Neuron (in vitro differentiated cells): ENCODE data around the gene ATXN7L1.

Source experiments
- H2AFZ ChIP-seq: one replicate; pipeline ENCODE4 v1.6.1; 2013; ENCODE audit warnings: low read depth, mild to moderate bottlenecking, inconsistent platforms, low read length, moderate library complexity
- H3K27me3 ChIP-seq: one replicate; pipeline ENCODE4 v1.6.1; 2013; ENCODE audit warnings: low read length; ENCODE audit not compliant: insufficient read depth
- H3K36me3 ChIP-seq: one replicate; pipeline ENCODE4 v1.6.1; 2013; ENCODE audit warnings: low read length; ENCODE audit not compliant: insufficient read depth
- H3K4me1 ChIP-seq: one replicate; pipeline ENCODE4 v1.6.1; 2013; ENCODE audit warnings: low read length; ENCODE audit not compliant: insufficient read depth
- H3K4me3 ChIP-seq: 2 replicates; pipeline ENCODE4 v1.5.1; 2013; ENCODE audit warnings: mild to moderate bottlenecking, low read length, moderate library complexity
- H3K9me3 ChIP-seq: one replicate; pipeline ENCODE4 v1.6.1; 2013; ENCODE audit warnings: low read length

The ATXN7L1 gene

DNA sequence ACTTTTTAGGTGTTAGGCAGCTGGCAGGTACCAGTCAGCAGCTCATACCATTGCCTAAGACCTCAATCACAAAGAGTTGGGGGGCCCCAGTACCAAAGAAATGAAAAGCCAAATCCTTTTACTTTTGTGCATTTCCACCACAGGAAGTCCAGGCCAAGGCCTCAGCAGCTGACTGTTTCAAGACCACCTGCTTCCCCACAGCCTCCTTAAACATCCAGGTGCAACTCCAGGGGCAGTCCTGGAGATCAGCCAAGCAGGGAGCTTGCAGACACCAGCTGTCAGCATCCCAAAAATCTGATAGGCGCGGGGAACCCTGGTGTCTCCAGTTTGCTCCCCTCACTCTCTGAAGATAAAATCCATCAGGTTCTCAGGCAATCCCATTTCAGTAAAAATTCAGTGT is 203.6 kb downstream of the ATXN7L1 start:
- Histone ChIP-seq H3K27me3 (no peaks in the 10 kb centered on the region), H3K9me3 (no peaks in the 10 kb centered on the region), H3K4me1 (no peaks in the 10 kb centered on the region), H3K36me3 (no peaks in the 10 kb centered on the region), H3K4me3 (no peak overlapping the region), H2AFZ (no peak overlapping the region)

GRCh38 chr7:105666324-105666723 is 210.1 kb downstream of the ATXN7L1 start:
- Histone ChIP-seq H3K4me1 (no peaks in the 10 kb centered on the region), H3K9me3 (no peaks in the 10 kb centered on the region), H3K27me3 (no peaks in the 10 kb centered on the region), H3K36me3 (peaks cover 13% of the 10 kb centered on the region), H3K4me3 (no peak overlapping the region), H2AFZ (no peak overlapping the region)

DNA sequence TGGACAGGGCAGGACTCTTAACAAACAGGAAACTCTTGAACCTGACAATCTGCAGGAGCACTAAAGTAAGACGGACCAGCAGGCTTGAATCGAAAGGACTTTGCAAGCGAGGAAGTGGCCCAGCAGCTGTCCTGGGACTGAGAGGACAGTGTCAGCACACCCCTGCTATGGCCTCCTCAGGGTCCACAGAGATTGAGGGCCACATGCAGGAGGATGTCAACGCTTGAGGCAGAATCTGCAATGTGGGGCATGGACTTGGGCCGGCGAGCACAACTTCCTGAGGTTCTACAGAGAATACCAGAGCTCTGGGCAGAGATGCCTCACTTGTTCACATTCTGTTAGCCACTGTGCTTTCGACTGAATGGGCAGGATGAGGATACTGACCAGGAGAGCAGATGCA is 210.7 kb downstream of the ATXN7L1 start:
- Histone ChIP-seq H3K9me3 (no peaks in the 10 kb centered on the region), H3K4me1 (no peaks in the 10 kb centered on the region), H2AFZ (no peak overlapping the region), H3K27me3 (no peaks in the 10 kb centered on the region), H3K4me3 (no peak overlapping the region), H3K36me3 (peaks cover 16% of the 10 kb centered on the region)

GRCh38 chr7:105664816-105665525 is 211.4 kb downstream of the ATXN7L1 start:
- no peak overlapping the region for H2AFZ ChIP-seq
- H3K36me3 ChIP-seq: peaks cover 16% of the 10 kb centered on the region
- H3K27me3 ChIP-seq: no peaks in the 10 kb centered on the region
- H3K9me3 ChIP-seq: no peaks in the 10 kb centered on the region
- no peak overlapping the region for H3K4me3 ChIP-seq
- no peaks in the 10 kb centered on the region for H3K4me1 ChIP-seq

GRCh38 chr7:105662998-105663397 is 213.4 kb downstream of the ATXN7L1 start:
- Histone ChIP-seq H3K4me3 (no peak overlapping the region), H3K4me1 (no peaks in the 10 kb centered on the region), H2AFZ (no peak overlapping the region), H3K36me3 (peaks cover 16% of the 10 kb centered on the region), H3K9me3 (no peaks in the 10 kb centered on the region), H3K27me3 (no peaks in the 10 kb centered on the region)

DNA sequence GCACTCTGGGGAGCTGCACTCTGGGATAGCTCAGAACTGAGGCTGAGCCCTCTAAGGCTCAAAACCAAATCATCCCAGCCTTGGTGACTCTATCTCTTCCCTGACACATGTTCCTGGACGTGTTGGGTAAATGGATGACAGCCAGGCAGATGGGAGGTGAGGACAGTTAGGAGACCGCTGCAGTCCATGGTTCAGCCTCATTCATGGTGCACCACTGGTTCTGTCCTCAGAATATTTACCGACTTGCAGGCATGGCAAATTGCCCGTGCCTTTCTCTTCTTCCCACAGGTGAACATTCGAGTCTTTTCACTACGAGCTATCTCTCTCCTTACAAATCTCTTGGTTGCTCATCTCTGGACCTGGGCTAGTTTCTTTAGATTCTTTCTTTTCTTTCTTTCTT is 214.8 kb downstream of the ATXN7L1 start:
- Histone ChIP-seq H3K36me3 (peaks cover 16% of the 10 kb centered on the region), H3K4me3 (no peak overlapping the region), H3K9me3 (no peaks in the 10 kb centered on the region), H3K27me3 (no peaks in the 10 kb centered on the region), H2AFZ (no peak overlapping the region), H3K4me1 (no peaks in the 10 kb centered on the region)

GRCh38 chr7:105656922-105657521 is 219.4 kb downstream of the ATXN7L1 start:
- Histone ChIP-seq H2AFZ (no peak overlapping the region), H3K27me3 (no peaks in the 10 kb centered on the region), H3K4me3 (no peak overlapping the region), H3K36me3 (peaks cover 3% of the 10 kb centered on the region), H3K9me3 (no peaks in the 10 kb centered on the region), H3K4me1 (peaks cover 22% of the 10 kb centered on the region)

GRCh38 chr7:105655500-105656380 is 220.7 kb downstream of the ATXN7L1 start:
- Histone ChIP-seq H3K9me3 (no peaks in the 10 kb centered on the region), H3K36me3 (no peaks in the 10 kb centered on the region), H2AFZ (no peak overlapping the region), H3K4me3 (no peak overlapping the region), H3K4me1 (peaks cover 22% of the 10 kb centered on the region), H3K27me3 (no peaks in the 10 kb centered on the region)

GRCh38 chr7:105655067-105655466 is 221.3 kb downstream of the ATXN7L1 start:
- no peaks in the 10 kb centered on the region for H3K9me3 ChIP-seq
- H2AFZ ChIP-seq: no peak overlapping the region
- H3K4me3 ChIP-seq: no peak overlapping the region
- peaks cover 22% of the 10 kb centered on the region for H3K4me1 ChIP-seq
- no peaks in the 10 kb centered on the region for H3K36me3 ChIP-seq
- H3K27me3 ChIP-seq: no peaks in the 10 kb centered on the region

DNA sequence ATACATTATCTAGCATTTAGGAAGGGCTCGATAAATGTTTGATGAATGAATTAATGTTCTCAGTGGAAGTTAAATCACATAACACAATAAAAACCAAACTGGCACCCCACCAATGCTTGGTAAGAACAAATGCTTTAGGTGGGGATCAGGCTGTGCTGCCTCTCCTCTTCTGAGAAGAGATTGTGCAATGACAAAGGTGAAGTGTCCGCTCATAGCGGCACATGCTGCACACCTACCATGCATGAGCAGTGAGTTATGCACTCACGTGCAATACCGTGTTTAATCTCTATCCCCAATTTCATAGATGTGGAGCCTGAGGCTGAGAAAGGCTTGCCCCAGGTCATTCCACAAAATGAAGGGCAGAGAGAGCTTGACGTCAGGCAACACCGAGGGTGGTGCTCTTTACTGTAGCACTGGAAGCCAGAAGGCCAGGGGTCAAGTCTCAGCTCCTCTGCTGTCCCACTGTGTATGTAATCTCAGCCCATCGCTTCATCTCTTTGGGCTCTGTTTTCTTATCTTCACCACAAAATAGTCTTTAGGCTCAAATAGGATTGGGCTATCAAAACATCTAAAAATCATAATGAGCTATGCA is 222.2 kb downstream of the ATXN7L1 start:
- no peaks in the 10 kb centered on the region for H3K27me3 ChIP-seq
- H3K4me1 ChIP-seq: peaks cover 29% of the 10 kb centered on the region
- no peak overlapping the region for H3K4me3 ChIP-seq
- no peak overlapping the region for H2AFZ ChIP-seq
- H3K36me3 ChIP-seq: no peaks in the 10 kb centered on the region
- H3K9me3 ChIP-seq: no peaks in the 10 kb centered on the region

- no peak overlapping the region for H2AFZ ChIP-seq
- peaks cover 36% of the 10 kb centered on the region for H3K4me1 ChIP-seq
- H3K36me3 ChIP-seq: no peaks in the 10 kb centered on the region
- no peaks in the 10 kb centered on the region for H3K9me3 ChIP-seq
- H3K27me3 ChIP-seq: no peaks in the 10 kb centered on the region
- no peak overlapping the region for H3K4me3 ChIP-seq
These were observed 222.9 kb downstream of the ATXN7L1 start for GRCh38 chr7:105653441-105654005.

DNA sequence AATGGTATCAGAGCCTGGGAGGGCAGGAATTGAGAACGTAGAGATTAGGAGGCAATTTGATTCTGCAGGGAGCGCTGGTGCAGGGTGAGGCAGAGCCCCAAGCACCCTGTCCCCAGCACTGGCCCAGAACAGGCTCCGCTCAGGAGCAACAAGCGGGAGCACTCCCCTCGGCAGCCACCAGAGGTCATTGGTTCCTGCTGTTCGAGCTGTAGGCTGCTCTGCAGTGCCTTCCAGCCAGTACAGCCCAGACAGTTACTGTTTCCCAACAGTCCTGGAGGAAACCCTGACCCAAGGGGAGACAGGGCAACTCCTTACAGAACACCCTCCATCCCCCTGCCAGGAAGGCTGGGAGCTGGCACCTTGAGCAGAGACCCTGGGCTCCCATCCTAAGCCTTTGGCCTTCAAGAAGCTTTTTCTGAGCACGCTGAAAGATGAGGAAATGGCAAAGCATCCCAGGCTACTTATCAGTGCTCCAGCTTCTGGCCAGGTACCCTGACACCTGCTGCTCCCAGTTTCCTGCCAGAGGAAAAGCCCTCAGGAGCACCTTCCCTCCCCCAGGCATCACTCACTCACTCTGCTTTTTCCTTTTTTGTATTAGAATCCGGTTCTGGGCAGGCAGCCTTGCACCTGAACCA is 223.9 kb downstream of the ATXN7L1 start:
- Histone ChIP-seq H3K9me3 (no peaks in the 10 kb centered on the region), H3K36me3 (no peaks in the 10 kb centered on the region), H3K4me3 (no peak overlapping the region), H3K27me3 (no peaks in the 10 kb centered on the region), H2AFZ (no peak overlapping the region), H3K4me1 (peaks cover 46% of the 10 kb centered on the region)
